ENCODE results near the gene VTCN1.
"Not testable (repeated sequence)": the region's sequence is repeated elsewhere in the genome, so short reads cannot be mapped to it uniquely, and the experiment has no call there.

Gene VTCN1

DNA sequence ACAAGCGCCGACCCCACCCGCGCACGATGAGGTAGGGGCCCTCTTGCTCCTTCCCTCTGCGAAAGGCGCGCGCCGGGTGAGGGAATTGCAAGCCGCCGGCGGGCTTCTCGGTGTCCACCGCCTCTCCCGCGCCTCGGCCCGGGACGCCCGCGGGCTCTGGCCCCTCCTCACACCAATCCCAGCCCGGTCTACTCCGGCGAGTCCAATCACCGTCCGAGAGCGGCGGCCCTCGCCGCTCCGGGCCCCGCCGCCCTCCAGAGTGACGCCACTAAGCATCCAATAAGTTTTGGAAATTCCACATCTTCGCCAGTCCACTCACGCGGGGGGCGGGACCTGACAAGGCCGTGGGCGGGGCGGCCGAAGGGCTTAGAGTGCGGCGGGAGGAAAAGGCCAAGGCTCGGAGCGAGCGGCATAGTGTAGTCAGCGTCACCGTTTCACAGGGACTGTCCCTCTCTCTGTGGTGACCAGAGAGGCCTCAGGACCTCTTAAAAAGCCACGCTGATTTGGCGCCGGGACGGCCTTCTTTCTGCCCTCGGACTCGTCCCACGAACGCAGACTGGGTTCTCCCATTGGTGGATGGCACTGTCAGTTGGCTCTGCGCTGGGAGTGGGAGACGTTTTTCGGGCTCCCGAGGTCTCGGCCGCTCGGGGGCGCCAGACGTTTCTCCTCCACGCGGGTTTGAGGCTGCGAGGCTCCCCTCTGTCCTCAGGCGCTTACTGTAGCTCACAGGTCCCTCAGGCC lies 89.0 kb downstream of the VTCN1 start, which contains the start of gene TRIM45:
TSS of gene TRIM45 (minus strand) at position 161 of the 741 bp plus-strand sequence. CDS start 548 bp downstream, outside the sequence.
- peak; percentile 89 for DNase-seq

DNA sequence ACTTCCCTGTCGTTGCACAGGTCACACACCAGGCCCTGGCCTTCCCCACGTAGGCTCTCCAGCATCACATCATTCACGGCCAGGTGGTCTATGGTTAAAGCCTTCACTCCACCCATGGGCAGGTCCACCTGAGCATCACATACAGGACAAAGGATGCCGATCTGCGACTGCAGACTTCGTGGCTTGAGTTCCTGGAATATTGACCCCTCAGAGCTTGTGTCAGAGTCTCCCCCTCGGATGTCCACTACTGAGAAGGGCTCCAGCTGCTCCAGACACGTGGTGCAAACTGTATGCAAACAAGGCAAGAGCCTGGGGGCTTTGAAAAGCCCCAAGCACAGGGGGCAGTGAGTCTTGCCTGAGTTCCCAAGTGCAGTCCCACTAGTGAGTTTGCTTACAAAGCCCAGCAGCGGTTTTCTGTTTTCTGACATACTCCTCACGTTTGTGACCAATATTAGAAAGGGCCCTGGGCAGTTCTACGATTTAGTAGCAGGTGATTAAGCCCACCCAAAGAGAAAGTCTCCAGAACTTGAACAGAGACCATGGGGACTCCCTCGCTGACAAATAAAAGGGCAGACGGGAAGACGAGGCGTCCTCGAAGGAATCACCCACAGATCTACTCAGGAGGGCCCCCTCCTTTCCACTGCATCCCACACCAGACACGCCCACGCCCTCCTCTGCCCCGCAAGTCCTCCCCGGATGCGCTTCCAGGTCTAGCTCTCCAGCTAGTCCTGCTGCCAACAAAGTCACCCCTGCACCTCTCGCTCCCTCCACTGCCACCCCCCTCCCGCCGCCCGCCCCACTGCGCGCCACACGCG lies 89.7 kb downstream of the VTCN1 start:
- no peak for DNase-seq

DNA sequence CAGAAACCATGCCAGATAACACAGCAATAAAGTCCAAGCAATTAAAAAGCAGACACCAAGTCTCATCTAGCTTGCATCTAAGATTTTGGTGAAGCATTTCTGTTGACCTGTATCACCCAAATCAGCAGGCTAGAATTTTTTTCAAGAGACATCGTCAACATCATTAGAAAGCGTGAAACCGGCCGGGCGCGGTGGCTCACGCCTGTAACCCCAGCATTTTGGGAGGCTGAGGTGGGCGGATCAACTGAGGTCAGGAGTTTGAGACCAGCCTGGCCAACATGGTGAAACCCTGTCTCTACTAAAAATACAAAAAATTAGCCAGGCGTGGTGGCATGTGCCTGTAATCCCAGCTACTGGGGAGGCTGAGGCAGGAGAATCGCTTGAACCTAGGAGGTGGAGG lies 91.6 kb downstream of the VTCN1 start:
- not testable (repeated sequence) for DNase-seq

DNA sequence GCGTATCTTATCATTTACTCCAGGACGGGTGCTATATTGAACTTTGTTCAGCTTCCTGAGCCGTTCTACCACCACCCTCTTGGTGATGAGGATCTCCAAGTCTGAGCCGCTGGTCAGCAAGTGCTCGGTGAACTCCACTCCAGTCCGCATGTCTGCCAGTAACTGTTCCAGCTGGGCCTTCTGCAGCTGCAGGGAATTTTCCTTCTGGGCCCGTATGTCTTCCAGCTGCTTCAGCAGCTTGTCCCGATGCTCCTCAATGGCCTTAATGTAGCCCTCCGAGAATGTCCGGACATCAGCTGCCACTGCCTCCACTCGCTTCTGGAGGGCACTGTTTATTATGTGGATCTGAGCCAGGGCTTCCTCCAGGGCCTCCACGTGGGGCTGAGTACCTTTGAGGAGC lies 92.6 kb downstream of the VTCN1 start:
- no peak for DNase-seq

DNA sequence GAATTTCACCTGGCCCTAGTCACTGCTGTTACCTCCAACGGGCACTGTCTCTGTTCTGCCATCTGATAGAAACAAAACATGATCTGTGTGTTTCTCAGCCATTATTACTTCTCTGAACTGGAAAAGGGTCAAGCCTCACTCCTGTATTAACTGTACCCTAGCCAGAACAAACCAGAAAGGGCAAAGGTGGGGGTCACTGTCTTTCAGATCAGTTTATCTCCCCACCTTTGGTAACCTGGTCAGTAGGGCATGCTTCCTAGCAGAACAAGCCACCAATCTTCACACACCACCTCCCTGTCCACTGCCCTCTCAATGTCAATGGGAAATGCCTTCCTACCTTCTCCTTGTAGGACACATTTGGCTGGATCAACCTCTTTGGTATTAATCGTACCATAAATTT lies 93.0 kb downstream of the VTCN1 start:
- DNase-seq: no peak

DNA sequence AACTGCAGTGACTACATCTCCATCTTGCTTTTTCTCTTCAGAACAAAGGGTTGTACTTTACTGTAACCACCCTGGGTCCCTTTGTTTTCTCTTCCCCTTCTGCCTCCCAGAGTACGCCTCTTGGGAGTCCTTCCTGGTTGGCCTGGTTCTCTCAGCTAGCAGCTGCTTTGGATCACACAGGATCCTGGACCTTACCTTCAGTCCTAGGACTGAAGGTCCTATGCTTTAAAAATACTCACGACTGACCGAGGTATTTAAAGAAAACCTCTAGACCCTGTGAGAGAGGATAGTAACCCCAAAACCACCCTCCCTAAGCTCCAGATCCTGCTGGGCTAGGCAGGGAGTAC lies 94.0 kb downstream of the VTCN1 start:
- no peak for DNase-seq

DNA sequence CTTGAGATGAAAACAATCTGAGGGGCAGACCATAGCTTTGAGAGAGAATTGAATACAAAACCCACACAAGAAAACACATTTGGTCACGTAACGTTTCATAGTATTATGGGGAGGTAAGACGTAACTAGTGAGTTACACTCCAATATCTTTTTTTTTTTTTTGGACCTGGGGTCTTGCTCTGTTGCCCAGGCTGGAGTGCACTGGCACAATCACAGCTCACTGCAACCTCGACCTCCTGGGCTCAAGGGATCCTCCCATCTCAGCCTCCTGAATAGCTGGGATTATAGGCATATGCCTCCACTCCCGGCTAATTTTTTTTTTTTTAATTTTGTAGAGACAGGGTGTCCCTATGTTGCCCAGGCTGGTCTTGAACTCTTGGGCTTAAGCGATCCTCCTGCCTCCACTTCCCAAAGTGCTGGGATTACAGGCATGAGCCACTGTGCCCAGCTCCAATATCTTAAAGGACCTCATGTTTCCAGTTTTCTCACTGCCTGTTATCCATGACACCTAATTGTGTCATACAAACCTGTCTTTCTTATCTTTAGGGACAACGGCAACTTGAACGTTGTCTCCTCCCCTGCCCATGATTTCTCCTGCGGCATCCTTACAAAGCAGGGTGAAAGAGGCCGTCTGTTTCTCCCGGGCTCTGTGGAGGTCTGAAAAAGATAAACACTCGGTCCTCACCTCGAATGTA lies 94.5 kb downstream of the VTCN1 start:
- no peak for DNase-seq

DNA sequence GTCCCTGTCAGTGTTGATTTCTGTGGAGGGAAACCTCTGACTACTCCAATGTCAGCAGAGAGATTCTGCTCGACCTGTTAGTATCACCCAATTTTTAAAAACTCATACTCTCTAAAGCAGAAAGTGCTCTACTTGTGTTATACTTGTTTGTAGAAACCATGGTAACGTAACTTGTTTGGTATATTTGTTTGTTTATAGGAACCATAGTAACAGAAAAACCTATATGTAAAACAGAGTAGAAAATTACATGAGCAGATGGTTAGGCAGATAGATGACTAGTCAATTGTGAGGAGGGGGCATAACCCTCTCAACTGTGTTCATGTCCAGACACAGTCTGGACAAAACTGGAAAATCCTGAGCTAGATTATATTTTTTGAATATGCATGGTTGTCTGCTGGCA lies 95.8 kb downstream of the VTCN1 start:
- DNase-seq: no peak

DNA sequence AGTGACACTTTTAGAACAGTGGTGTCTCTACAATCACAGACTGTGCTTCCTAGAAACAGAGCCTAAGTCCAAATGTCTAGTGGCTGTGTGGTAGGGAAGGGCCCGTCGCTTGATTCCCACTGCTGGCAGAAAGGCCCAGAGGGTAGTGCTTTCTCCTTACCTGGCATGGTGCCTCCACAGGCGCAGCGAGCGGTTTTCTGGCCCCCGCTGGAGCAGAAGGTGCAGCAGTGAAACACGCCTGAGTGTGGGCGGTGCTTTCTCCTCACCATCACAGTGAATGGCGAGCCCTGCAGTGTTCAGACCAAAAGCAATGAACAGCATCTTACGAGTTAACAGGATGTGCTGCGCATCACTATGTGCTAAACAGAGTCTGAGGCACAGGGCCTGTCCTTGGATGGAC lies 97.5 kb downstream of the VTCN1 start:
- DNase-seq: no peak

DNA sequence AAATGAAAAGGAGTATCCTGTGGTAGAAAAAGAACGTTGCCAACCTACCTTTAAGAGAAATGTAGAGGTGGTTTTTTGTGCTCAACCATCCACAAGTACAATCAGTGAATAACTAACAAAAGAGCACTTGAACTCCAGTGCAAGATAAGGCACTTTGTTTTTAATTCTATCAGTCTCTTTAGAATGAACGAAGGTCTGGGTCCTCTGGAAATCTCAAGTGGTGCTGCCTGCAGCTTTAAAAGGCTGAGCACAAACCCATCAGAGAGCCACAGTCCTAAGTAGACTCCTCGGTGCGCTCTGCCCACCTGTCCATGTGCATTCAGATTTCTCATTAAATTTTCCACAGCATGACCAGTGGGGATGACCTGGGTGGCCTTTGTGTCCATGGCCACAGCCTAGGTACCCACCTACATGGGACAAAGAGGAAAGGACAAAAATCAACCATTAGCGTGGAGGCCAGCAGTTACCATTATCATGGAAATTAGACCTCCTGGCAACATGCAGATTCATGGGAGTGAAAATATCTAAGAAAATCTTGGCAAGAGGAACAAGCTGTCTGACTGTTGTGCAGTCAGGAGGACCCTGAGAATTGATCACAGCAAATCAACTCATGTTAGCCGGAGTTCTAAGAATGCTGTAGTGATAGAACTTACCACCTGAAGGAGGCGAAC lies 98.5 kb downstream of the VTCN1 start:
- no peak for DNase-seq

DNA sequence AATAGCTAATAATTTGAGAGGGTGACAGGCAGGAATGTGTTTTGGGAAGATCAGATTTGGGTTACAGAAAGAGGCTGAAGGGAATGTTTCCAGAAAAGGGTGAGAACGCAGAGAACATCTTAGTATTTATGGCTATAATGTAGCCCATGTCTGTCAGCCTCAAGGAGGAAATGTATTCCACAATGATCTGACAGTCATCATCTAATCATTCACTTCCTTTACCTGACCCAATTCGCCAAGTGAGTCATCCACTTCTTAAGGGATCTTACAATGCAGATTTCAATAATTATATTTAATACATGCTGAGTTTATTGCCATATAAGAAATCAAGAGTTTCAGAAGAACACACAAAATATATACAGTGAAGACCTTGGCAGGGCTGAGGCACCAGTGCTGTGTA lies 100.0 kb downstream of the VTCN1 start:
- no peak for DNase-seq

DNA sequence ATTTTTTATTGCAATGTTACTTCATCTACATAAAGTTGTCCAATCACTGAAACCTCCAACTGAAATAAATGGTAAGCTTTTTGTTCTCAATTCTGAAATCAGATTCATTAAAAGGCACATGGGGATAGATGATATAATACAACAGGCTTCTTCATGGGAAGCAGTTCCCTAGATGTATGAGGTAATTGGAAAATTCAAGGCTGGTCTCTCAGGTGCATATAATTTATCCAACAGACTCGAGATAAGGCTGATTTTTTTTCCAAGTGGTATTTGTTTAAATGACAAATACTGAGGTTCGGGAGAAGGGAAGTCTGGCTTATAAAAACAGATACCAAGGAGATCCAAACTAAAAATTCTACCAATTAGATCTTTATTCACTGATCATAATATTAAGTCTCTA lies 103.4 kb downstream of the VTCN1 start:
- DNase-seq: no peak

DNA sequence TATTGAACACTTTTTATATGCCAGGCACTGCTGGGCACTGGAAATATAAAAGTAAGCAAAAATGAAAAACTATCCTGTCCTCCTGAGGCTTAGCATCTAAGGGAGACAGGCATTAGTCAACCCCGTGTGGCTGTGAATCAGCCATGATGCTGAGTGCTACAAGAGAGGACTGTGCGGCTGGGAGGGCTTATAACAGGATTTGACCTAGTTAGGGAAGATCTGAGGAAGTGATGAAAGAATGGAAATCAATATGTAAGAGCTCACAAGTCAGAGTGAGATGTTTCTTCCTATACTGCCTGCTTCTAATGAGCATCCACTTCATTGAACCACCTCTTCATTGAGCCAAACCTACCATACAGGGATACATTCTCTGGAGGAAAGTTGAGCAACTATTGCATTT lies 104.2 kb downstream of the VTCN1 start:
- no peak for DNase-seq

DNA sequence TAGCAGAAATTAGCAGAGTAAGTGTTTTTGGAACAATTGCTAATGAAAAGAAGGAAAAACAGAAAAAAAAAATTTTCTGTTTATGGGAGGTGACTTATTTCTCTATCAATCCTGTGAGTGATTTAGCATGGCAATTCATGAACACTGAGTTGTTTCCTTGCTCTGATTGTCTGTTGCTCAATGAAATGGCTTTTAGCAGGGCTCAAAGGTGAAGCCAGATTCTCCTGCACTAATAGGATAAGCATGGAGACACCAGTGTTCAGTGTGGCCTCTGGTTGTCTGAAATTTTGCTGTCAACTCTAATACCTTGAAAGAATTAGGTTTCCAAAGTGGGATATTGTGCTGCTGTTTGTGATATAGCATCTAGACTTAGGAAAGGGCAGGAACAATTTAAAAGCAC lies 105.0 kb downstream of the VTCN1 start:
- no peak for DNase-seq

DNA sequence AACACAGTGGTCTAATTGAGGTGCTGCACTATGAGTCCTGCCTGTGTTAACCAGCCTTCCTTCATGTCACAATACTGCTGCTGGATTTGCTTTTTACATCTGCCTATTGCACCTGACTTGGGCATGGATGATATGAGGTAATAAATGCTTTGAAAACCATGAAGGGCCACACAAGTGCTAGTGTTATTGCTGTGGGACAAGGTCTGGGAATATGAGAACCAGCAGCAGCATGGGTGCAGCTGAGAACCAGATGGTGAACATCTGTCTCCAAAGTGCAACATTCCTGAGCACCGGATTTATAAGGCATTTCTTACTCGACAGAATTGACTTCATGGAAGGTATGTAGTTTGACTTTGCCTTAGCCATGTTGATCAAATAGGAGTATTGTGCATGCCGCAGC lies 105.7 kb downstream of the VTCN1 start:
- DNase-seq: no peak

DNA sequence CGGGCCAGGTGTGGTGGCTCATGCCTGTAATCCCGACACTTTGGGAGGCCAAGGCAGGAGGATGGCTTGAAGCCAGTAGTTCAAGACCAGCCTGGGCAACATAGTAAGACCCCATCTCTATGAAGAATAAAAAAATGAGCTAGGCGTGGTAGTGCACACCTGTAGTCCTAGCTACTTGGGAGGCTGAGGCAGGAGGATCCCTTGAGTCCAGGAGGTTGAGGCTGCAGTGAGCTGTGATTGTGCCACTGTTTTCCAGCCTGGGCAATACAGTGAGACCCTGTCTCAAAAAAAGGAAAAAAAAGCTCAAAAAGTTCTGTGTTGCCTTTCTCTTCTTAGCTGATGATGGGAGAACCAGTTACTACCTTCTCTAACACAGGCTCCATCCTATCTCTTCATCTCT lies 108.9 kb downstream of the VTCN1 start:
- not testable (repeated sequence) for DNase-seq

DNA sequence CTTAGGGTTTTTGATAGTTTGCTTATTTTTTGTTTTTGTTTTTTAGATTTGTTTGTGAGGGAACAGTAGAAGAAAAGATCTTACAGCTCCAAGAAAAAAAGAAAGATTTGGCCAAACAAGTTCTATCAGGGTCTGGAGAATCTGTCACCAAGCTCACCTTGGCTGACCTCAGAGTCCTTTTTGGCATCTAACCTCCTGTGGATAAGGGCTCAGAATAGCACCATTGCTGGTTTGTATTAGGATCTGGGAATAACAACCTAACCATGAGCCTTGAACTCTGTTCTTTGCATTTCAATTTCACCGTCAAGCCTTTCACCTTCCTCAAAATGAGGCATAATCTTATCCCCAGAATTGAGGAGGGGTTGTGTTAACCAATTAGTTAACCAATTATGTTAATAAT lies 109.4 kb downstream of the VTCN1 start:
- no peak for DNase-seq

DNA sequence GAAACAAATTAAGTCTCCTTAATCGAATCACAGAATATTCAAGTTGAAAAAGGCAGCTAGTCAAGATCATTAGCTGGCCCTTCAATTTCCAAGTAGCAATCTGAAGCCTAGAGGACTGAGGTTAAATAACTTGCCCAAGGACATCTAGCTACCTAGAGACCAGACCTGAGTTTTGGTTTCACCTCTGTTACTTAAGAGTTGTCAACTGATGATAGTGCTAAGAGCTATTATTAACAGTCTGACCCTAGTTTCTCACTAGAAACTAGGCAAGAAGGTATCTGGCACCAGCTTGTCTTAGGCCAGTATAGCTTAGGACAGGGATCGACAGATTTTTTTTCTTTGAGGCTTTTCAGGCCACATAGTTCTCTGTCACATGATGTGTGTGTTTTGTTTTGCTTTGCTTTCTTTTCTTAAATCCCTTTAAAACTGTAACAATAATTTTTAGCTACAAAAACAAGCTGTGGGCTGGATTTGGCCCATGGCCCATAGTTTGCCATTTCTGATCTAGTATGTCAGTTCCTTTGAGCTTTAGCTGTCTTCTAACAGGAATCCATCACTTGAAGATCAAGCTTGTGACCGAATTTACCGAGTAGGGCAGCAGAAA lies 112.3 kb downstream of the VTCN1 start:
- DNase-seq: no peak

DNA sequence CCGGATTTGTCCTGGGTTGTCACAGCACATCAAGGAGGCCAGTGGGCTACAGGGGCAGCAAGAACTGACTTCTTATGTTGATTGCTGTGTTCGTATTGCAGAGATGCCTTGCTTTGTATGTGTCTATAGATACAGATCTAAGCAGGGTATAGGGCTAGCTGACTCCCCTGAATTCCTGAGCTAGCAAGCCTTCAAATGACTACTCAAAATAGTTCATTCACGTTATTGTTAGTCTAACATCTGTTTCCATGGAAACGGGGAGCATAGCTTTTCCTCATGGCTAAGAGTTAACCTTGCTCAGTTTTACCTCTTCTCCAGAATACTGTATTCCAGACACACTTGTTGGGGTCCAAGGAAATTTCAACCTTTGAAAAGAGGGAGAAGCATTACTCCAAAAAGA lies 113.3 kb downstream of the VTCN1 start:
- DNase-seq: no peak

DNA sequence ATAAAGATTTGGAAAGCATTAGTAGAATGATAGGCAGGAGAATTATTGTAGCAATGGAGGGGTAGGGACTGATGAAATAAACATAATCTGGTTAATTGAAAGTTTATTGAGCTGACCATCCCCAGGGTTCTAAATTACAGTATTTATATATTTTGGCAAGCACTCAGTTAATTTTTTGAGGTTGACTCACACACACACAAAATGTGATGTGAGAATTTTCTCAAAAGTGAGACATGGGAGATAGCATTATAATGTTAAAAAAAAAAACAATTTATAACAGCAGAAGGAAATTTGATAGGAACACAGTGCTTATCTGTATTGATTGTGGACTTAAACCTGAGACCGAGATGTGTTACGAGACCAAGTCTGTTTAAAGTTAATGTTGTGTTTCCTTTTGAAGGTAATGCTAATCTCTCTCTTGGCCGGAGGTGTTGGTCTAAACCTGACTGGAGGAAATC lies 113.7 kb downstream of the VTCN1 start:
- DNase-seq: no peak

DNA sequence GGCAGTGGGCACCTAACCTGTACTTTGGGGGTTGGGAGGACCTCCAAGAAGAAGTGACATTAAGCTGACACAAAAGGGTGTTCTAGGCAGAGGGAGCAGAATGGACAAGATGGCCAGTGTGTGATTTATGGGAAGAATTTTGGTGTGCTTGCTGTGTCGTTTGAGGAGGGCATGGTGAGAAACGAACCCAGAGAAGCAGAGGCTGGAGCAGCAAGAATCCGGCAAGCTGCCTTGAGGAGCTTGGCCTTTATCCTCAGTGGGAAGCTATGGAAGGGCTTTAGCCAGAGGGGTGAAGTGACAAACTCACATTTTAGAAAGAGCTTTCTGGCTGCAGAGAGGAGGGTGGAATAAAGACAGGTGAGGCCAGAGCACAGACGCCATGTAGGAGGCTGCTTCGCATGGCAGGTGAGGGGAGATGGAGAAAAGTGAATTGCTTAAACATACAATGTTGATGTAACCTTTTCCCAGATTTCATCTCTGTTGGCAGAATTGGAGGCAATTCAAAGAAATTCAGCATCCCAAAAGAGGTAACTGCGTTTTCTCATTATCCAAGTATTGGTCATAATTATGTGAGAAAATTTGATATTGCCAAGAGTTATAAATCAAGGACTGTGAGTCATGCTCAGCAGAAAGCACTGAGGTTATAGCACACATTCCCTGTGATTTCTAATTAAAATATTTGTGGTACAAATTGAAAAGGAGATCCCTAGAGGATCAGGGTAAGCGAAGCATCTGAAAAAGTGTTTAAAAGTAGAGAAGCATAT lies 115.7 kb downstream of the VTCN1 start:
- DNase-seq: no peak

Measured in CD4-positive, alpha-beta T cell treated with Interleukin-12 subunit alpha and Interleukin-12 subunit beta, for 1 hour (primary cell).